DMS 273 (cell line): Measurements from ENCODE around the gene PYGB.
"Not testable (repeated sequence)": the region's sequence is repeated elsewhere in the genome, so short reads cannot be mapped to it uniquely, and the experiment has no call there.

Experiments used
- DNase-seq: peaks from one replicate; lab custom pipeline; 2025; ENCODE audit not compliant: unreplicated experiment; lab: John Stamatoyannopoulos, UW

The PYGB gene

GRCh38 chr20:25325997-25326396 lies 78.1 kb downstream of the PYGB start:
- no peak for DNase-seq

GRCh38 chr20:25327521-25328235 lies 79.8 kb downstream of the PYGB start:
- no peak for DNase-seq

- no peak for DNase-seq
Measured at GRCh38 chr20:25328954-25329498, 81.1 kb downstream of the PYGB start.

GRCh38 chr20:25334972-25335371 lies 87.1 kb downstream of the PYGB start:
- not testable (repeated sequence) for DNase-seq

GRCh38 chr20:25336561-25337422 lies 88.9 kb downstream of the PYGB start:
- DNase-seq = peak; percentile 56

- no peak for DNase-seq
Measured at GRCh38 chr20:25338112-25339023, 90.5 kb downstream of the PYGB start.

GRCh38 chr20:25339608-25340007 lies 91.7 kb downstream of the PYGB start:
- DNase-seq = no peak

- no peak for DNase-seq
Measured at GRCh38 chr20:25340380-25340779, 92.5 kb downstream of the PYGB start.

GRCh38 chr20:25341716-25342680 lies 94.1 kb downstream of the PYGB start:
- DNase-seq = no peak

- DNase-seq = no peak
Measured at GRCh38 chr20:25344634-25345033, 96.7 kb downstream of the PYGB start.

GRCh38 chr20:25345721-25346120 lies 97.8 kb downstream of the PYGB start:
- no peak for DNase-seq

GRCh38 chr20:25346349-25346748 lies 98.5 kb downstream of the PYGB start:
- no peak for DNase-seq
